Measurements from ENCODE around the gene ERC2. TPM values are rescaled to one million over a fixed set of nuclear protein-coding genes. Genes with fewer than 3 reads are reported as not detected.
A peak's percentile ranks its signal among the peaks of the same experiment; 100 is the strongest.
"Not testable (repeated sequence)": the region's sequence is repeated elsewhere in the genome, so short reads cannot be mapped to it uniquely, and the experiment has no call there.

ERC2 gene
- polyA plus RNA-seq, 1 experiment, result 0.07 TPM

- ChIA-PET CTCF (interaction anchor here (0.5 to 2.1 kb wide), 17 partner anchors 10 to 1182 kb away, joined by 3 to 14 read pairs (median 3); no protein-coding TSS in a partner anchor), POLR2A (no interaction called here)
- Histone ChIP-seq H3K4me3 (ENCODE audit: low read depth, low read length) (no peak overlapping the region), H3K27me3 (ENCODE audit: control insufficient read depth, insufficient read depth, low read length) (no peaks in the 10 kb centered on the region), H3K36me3 (ENCODE audit: control insufficient read depth, insufficient read depth, low read length) (no peaks in the 10 kb centered on the region)
- no peak for DNase-seq (ENCODE audit: low read depth)
- TF ChIP-seq, protein P1, sequence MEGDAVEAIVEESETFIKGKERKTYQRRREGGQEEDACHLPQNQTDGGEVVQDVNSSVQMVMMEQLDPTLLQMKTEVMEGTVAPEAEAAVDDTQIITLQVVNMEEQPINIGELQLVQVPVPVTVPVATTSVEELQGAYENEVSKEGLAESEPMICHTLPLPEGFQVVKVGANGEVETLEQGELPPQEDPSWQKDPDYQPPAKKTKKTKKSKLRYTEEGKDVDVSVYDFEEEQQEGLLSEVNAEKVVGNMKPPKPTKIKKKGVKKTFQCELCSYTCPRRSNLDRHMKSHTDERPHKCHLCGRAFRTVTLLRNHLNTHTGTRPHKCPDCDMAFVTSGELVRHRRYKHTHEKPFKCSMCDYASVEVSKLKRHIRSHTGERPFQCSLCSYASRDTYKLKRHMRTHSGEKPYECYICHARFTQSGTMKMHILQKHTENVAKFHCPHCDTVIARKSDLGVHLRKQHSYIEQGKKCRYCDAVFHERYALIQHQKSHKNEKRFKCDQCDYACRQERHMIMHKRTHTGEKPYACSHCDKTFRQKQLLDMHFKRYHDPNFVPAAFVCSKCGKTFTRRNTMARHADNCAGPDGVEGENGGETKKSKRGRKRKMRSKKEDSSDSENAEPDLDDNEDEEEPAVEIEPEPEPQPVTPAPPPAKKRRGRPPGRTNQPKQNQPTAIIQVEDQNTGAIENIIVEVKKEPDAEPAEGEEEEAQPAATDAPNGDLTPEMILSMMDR (IDR thresholded peaks at IDR 0.05; ENCODE audit: insufficient read depth, low read depth, low read length), result peak; percentile 65
Observed at GRCh38 chr3:56042326-56042951, 425.8 kb downstream of the ERC2 start.

- POLR2A ChIA-PET, result no interaction called here
- Histone ChIP-seq H3K4me3 (ENCODE audit: low read depth, low read length) (no peak overlapping the region), H3K36me3 (ENCODE audit: control insufficient read depth, insufficient read depth, low read length) (no peaks in the 10 kb centered on the region), H3K27me3 (ENCODE audit: control insufficient read depth, insufficient read depth, low read length) (no peaks in the 10 kb centered on the region)
- no peak for DNase-seq (ENCODE audit: low read depth)
- CTCF ChIA-PET, result no interaction called here
- TF ChIP-seq, protein P1 (IDR thresholded peaks at IDR 0.05; ENCODE audit: insufficient read depth, low read depth, low read length), result no peak
Observed at GRCh38 chr3:56025326-56025725, 442.9 kb downstream of the ERC2 start.

- H3K36me3 ChIP-seq (ENCODE audit: control insufficient read depth, insufficient read depth, low read length), result no peaks in the 10 kb centered on the region
- ChIA-PET CTCF (interaction anchor here (1.8 kb wide), 1 partner anchor 19 kb away, joined by 5 read pairs; no protein-coding TSS in a partner anchor), POLR2A (no interaction called here)
- H3K27me3 ChIP-seq (ENCODE audit: control insufficient read depth, insufficient read depth, low read length), result no peaks in the 10 kb centered on the region
- TF ChIP-seq, protein P1 (IDR thresholded peaks at IDR 0.05; ENCODE audit: insufficient read depth, low read depth, low read length), result no peak
- H3K4me3 ChIP-seq (ENCODE audit: low read depth, low read length), result no peak overlapping the region
- no peak for DNase-seq (ENCODE audit: low read depth)
Observed at GRCh38 chr3:56023546-56023945, 444.7 kb downstream of the ERC2 start.

DNA sequence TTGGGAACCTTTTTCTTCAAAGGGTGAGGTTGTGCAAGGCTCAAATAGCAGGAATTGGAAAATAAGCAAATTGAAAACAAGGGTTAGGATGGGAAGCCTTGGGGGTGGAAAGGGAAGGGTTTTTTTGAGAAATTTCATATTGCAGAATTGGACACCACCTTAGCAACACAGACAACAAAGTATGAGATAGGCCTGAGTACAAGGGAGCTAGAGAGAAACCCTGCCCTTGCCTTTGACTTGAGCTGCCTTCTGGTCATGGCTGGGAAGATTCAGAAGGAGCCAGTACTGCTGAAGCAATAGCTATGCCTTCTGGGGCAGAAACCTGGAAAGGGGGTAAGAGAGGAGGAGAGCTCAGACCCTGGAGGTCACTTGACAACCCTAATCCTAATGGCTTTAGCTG is 445.6 kb downstream of the ERC2 start:
- ChIA-PET CTCF (no interaction called here), POLR2A (no interaction called here)
- no peak overlapping the region for H3K4me3 ChIP-seq (ENCODE audit: low read depth, low read length)
- no peak for DNase-seq (ENCODE audit: low read depth)
- H3K27me3 ChIP-seq (ENCODE audit: control insufficient read depth, insufficient read depth, low read length), result no peaks in the 10 kb centered on the region
- TF ChIP-seq, protein P1 (IDR thresholded peaks at IDR 0.05; ENCODE audit: insufficient read depth, low read depth, low read length), result no peak
- no peaks in the 10 kb centered on the region for H3K36me3 ChIP-seq (ENCODE audit: control insufficient read depth, insufficient read depth, low read length)

- Histone ChIP-seq H3K36me3 (ENCODE audit: control insufficient read depth, insufficient read depth, low read length) (no peaks in the 10 kb centered on the region), H3K27me3 (ENCODE audit: control insufficient read depth, insufficient read depth, low read length) (no peaks in the 10 kb centered on the region), H3K4me3 (ENCODE audit: low read depth, low read length) (no peak overlapping the region)
- ChIA-PET POLR2A (no interaction called here), CTCF (no interaction called here)
- no peak for DNase-seq (ENCODE audit: low read depth)
- TF ChIP-seq, protein P1 (IDR thresholded peaks at IDR 0.05; ENCODE audit: insufficient read depth, low read depth, low read length), result no peak
Observed at GRCh38 chr3:56019490-56020146, 448.6 kb downstream of the ERC2 start.

- H3K4me3 ChIP-seq (ENCODE audit: low read depth, low read length); DNase-seq (ENCODE audit: low read depth); H3K27me3 ChIP-seq (ENCODE audit: control insufficient read depth, insufficient read depth, low read length); H3K36me3 ChIP-seq (ENCODE audit: control insufficient read depth, insufficient read depth, low read length); POLR2A ChIA-PET; CTCF ChIA-PET: not testable (repeated sequence)
Observed at GRCh38 chr3:56015374-56015773, 452.9 kb downstream of the ERC2 start.
